Fibroblast of villous mesenchyme (primary cell): ENCODE results near the gene TLL2. TPM values are rescaled to one million over a fixed set of nuclear protein-coding genes. Genes with fewer than 3 reads are reported as not detected.

ENCODE experiments used
- DNase-seq: peaks from one replicate; pipeline ENCODE4 v3.0.0-alpha.2; 2010; ENCODE audit warnings: low read depth
- H3K4me3 ChIP-seq: 2 replicates; pipeline ENCODE4 v1.5.1; 2011; ENCODE audit warnings: low read depth, mild to moderate bottlenecking, low read length
- CTCF ChIP-seq: IDR thresholded peaks from 2 replicates; pipeline ENCODE4 v1.5.1; 2012; ENCODE audit warnings: low read depth, mild to moderate bottlenecking, low read length; ENCODE audit not compliant: insufficient read depth
- total RNA-seq: library from RNA; depleted of rRNA; stranded (reverse); fragments of >200 nt; gene quantifications from 2 replicates; pipeline ENCODE4 v1.2.3, GENCODE V29; 2012

The TLL2 gene
- total RNA-seq, 1 donor: under 0.01 TPM

- H3K4me3 ChIP-seq: no peak overlapping the region
- TF ChIP-seq CTCF: no peak
- DNase-seq: no peak
These were observed 44.9 kb downstream of the TLL2 start for GRCh38 chr10:96468845-96469244.

- TF ChIP-seq CTCF: no peak
- DNase-seq: no peak
- no peak overlapping the region for H3K4me3 ChIP-seq
These were observed 48.1 kb downstream of the TLL2 start for GRCh38 chr10:96465599-96465998.

- no peak for DNase-seq
- no peak for TF ChIP-seq CTCF
These were observed 50.2 kb downstream of the TLL2 start for GRCh38 chr10:96463562-96463961.

GRCh38 chr10:96462606-96463151 is 51.0 kb downstream of the TLL2 start:
- TF ChIP-seq CTCF: no peak
- no peak overlapping the region for H3K4me3 ChIP-seq
- no peak for DNase-seq

More at GRCh38 chr10:96463562-96463961, 50.2 kb downstream of the TLL2 start:
- H3K4me3 ChIP-seq: no peak overlapping the region

GRCh38 chr10:96460316-96460715 is 53.4 kb downstream of the TLL2 start:
- TF ChIP-seq CTCF: no peak
- no peak for DNase-seq

GRCh38 chr10:96457341-96457740 is 56.4 kb downstream of the TLL2 start:
- H3K4me3 ChIP-seq: no peak overlapping the region
- DNase-seq: no peak
- no peak for TF ChIP-seq CTCF

More at GRCh38 chr10:96460316-96460715, 53.4 kb downstream of the TLL2 start:
- no peak overlapping the region for H3K4me3 ChIP-seq

GRCh38 chr10:96456296-96456840 is 57.4 kb downstream of the TLL2 start:
- no peak for TF ChIP-seq CTCF
- no peak overlapping the region for H3K4me3 ChIP-seq
- DNase-seq: no peak
